Ammon's horn (tissue), 1 donor: ENCODE measurements around the gene FIBCD1.

Source experiments
- DNase-seq: peaks from one replicate; pipeline ENCODE4 v3.0.0-alpha.2; 2016; ENCODE audit warnings: low spot score

FIBCD1 gene

DNA sequence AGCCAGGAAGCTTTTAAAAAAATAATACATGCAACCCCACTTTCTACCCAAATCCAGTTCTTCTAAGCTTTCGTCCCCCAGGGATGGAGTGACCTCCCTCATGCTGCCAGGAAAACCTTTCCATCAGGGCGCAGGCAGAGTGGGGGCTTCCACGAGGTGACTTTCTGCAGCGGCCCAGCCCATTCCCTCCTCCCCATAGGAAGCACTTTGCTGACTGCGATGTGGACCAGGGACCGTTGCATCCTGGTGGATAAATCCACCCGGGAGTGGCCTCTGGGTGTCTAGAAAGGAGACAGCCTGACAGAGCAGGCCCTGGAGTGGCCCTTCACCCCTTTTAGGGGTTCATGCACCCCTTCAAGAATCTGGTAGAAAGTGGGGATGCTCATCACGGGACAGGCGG lies 44.0 kb downstream of the FIBCD1 start:
- no peak for DNase-seq

DNA sequence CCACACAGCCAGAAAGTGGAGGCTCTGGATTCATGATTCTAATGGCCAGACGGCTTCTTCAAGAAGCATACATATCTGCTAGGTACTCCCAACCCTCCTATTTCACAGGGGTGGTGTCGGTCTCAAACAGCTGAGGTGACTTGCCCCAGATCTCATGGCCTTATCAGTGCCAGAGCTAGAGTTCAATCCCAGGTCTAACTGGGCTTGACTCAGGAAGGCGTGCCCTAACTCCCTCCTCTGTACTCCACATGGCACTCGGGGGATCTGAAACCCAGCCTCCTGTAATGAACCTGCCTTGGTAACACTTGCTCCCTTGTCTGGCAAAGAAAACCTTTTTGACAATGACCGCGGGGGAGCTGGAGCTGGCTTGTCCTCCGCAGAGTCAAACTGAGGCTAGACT lies 44.5 kb downstream of the FIBCD1 start:
- no peak for DNase-seq

DNA sequence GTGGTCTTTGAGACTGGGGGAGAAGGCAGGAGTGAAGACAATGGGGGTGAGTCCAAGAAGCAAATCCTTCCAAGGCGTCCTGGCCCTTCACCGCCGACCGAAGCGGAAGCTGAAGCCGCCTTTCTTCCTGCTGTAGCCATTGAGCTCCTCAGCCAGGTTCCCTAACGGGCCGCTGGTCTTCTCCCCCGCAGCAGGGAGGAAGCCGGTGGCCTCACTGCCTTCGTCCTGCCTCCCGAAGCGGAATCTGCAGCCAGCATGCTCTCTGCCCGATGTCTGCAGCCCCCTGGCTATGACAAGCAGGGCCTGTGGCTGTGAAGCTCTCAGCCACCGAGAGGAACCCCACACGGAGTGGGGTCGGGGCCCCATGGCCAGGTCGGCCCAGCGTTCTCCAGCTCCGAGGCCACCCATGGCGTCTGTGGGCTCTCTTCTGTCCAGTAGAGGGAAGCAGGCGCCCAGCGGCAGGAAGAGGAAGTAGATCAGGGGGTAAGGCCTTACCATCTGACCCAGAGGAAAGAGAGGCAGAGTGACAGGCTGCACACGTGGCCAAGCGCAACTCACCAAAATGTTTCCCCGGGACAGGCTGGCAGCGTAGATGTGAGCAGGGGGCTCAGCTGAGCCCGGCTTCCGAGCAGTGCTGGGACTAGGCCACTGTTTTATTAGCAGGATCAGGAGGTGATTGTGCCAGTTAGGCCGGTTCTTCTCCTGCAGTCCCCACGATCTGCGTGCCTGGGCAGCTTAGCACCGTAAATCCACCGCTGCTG lies 45.5 kb downstream of the FIBCD1 start:
- peak; percentile 65 for DNase-seq

DNA sequence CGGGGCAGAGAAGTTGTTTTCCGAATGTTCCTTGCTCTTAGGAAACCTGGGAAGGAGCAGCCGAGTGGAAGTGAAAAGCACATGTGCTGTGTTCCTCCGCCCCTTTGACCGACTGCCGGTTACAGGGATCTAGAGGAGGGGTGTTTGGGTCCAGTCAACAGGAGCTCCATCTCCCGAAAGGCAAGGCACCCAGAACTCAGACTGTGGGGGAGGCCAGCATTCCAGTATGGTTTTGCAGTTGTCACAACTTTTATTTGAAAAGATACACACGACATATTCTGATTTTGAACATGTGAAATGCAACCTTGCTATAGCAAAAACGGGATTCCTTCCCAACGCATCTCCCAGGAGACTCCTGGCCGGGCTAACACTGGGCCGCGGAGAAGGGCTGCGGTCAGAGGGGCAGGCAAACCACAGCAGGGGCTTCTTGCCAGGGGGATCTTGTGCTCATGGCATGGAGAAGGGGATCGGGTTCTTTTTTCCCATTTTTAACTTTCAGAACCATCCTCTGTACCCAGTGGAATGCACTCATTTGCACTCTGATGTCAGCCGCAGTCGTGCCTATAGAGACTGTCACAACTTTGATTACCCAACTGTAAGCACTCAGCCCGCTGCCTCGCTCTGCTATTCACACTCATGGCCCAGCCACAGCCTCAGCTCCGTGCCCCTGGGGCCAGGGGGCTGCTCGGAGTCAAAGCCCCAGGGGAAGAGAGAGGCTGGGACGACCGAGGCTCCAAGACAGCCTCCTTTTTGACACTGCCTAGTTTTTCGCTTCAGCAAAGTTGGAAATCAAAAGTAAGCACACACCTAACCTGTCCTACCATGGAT lies 46.4 kb downstream of the FIBCD1 start:
- no peak for DNase-seq

DNA sequence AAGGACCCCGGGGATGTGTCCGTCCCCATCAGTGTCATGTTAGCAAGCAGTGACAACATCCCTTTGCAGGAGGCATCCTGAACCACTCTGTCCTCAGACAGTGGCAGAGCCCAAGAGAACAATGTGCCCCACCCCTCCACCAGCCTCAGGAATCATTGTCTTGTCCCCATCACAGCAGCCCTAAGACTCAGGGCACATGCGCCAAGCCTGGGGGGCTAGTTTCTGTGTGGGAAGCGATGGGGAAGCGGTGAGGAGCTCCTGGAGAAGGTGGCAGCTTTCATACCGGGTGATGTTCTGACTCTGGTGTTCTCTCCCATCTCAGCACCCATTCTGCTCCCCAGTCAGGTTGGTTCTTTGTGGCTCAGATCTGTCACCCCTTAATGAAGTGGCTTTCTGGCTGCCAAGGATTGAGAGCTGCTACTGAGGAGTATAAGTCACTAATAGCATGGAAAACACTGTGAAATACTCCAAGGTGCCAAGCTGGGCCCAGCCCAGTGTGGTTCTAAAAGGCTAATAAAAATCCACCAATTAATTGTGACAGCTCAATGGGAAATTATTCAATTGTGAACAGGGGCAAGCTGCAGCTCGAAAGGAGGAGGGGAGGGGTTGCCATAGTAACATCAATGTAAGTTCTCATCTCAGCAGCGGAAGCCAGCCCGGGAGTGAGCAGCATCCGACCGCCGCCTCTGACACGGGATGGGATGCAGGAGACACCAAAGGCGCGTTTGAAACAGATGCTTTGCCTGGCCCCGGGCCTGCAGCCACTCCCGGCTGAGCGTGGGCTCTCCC lies 47.2 kb downstream of the FIBCD1 start:
- peak; percentile 70 for DNase-seq

DNA sequence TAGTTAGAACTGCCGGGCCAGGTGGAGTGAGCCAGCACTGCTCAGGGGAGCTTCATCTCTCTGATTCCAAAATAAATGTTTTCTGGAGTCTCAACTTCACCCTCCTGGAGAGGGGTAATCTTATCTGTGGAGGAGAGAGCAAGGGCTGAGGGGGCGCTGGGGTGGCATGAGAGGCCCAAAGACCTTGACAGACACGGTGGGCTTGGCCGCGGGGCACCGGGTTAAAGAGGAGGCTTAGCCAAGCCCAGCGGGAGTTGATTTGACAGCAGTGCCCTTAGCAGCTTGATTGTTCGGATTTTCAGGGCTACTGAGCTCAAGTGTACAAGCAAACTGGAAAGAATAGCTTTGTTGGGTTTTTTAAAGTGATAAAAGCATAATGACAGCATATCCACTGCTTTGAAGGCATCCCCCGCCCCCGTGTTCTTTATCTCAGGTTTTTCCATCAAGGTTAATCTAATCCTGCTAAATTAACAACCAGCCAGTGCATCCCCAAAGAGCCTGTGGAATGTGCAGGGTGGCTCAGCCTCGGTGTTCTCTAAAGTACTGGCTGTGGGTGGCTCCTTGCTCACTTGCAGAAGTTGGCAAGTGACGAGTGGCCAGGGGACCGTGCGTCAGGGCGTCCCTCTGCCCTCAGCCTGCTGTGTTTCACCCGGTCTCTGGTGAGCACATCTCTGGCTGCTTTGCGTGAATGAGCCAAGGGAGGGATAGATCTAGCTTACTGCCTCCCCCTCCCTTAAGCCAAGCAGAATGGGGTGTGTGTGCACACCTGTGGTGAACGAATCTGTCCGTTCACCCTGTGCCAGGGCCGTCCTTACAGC lies 48.0 kb downstream of the FIBCD1 start:
- DNase-seq, result no peak

DNA sequence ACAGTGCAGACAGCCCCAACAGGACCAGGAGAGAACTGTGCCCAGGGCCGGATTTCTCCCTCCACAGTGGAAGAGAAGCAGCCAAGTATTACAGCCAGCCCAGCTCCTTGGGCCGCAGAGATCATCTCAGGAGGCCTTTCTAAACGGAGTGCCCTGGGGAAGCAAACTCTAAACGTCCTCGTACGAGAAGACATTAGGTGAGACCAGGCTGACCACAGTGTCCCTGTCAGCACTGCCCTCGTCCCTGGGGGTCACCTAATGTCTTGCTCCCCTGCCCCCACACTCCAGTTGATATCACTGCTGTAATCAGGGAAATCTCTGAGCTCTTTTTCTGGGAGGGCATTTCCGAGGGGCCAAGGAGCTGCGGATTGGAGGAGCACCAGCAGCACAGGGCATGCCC lies 48.9 kb downstream of the FIBCD1 start:
- DNase-seq, result no peak

DNA sequence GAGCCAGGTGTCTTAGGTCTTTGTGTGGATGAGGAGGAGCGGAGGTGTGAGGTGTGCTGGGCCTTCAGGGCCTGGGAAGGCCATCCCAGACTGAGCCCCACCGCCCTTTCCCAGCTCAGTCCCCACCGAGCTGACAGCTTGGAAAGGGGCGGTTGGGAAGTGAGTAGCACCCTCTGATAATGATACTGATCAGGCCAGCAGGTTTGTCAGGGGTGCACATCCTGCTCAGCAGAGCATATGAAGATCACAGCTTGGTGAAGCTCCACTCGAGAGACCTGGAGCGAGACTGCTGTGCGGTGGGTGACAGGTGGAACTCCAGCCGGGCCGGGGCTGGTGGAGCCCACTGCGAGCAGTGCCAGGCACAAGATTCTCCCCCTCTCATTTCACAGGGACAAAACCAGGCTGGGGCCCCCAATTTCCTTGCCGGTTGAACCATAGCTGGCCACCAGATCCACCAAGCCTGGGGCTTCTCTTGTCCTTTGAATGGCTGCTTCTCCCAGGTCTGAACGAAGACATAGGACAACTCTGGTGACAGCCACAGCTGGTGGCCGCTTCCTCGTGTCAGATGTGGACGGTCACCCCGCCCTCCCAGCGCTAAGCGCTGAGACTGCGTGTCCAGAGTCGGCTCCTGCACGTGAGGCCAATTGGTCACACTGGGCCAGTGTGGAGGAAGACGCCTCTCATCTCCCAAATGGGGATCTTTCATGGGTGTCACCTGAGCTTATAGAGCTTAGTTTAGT lies 50.7 kb downstream of the FIBCD1 start:
- DNase-seq, result no peak

DNA sequence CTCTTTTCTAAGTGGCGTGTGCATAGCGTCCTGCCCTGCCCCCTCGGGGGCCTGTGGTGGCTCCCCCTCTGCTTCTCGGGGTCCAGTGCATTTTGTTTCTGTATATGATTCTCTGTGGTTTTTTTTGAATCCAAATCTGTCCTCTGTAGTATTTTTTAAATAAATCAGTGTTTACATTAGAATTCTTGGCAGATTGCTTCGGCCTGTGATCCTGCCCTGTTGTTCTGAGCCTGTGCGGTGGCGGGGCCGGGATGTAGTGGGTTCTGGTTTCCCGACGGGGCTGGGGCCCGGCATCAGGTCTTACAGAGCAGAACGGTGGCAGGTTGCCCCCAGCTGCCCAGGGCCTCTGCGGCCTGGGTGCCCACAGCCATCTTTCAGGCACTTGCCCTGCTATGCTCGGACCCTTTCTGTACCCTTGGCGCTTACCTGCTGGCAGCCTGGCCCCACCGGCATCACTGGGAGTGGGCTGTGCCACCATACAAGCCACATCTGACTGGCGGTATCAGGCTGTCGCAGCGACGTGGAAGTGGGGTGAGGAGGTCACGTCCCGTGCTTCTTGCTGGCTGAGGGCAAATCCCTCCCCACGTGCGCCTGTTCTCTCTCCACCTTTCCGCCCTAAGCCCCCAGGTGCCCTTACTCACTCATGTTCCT lies 51.4 kb downstream of the FIBCD1 start:
- no peak for DNase-seq

DNA sequence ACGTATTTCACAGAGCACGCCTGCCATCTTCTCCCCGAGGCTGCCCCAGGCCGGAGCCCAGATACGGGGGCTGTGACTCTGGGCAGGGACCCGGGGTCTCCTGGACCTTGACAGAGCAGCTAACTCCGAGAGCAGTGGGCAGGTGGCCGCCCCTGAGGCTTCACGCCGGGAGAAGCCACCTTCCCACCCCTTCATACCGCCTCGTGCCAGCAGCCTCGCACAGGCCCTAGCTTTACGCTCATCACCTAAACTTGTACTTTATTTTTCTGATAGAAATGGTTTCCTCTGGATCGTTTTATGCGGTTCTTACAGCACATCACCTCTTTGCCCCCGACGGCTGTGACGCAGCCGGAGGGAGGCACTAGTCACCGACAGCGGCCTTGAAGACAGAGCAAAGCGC lies 52.1 kb downstream of the FIBCD1 start:
- DNase-seq, result no peak

DNA sequence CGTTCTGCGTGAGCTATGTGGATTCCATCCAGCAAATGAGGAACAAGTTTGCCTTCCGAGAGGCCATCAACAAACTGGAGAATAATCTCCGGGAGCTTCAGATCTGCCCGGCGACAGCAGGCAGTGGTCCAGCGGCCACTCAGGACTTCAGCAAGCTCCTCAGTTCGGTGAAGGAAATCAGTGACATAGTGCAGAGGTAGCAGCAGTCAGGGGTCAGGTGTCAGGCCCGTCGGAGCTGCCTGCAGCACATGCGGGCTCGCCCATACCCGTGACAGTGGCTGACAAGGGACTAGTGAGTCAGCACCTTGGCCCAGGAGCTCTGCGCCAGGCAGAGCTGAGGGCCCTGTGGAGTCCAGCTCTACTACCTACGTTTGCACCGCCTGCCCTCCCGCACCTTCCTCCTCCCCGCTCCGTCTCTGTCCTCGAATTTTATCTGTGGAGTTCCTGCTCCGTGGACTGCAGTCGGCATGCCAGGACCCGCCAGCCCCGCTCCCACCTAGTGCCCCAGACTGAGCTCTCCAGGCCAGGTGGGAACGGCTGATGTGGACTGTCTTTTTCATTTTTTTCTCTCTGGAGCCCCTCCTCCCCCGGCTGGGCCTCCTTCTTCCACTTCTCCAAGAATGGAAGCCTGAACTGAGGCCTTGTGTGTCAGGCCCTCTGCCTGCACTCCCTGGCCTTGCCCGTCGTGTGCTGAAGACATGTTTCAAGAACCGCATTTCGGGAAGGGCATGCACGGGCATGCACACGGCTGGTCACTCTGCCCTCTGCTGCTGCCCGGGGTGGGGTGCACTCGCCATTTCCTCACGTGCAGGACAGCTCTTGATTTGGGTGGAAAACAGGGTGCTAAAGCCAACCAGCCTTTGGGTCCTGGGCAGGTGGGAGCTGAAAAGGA lies 53.3 kb downstream of the FIBCD1 start:
- DNase-seq, result no peak

DNA sequence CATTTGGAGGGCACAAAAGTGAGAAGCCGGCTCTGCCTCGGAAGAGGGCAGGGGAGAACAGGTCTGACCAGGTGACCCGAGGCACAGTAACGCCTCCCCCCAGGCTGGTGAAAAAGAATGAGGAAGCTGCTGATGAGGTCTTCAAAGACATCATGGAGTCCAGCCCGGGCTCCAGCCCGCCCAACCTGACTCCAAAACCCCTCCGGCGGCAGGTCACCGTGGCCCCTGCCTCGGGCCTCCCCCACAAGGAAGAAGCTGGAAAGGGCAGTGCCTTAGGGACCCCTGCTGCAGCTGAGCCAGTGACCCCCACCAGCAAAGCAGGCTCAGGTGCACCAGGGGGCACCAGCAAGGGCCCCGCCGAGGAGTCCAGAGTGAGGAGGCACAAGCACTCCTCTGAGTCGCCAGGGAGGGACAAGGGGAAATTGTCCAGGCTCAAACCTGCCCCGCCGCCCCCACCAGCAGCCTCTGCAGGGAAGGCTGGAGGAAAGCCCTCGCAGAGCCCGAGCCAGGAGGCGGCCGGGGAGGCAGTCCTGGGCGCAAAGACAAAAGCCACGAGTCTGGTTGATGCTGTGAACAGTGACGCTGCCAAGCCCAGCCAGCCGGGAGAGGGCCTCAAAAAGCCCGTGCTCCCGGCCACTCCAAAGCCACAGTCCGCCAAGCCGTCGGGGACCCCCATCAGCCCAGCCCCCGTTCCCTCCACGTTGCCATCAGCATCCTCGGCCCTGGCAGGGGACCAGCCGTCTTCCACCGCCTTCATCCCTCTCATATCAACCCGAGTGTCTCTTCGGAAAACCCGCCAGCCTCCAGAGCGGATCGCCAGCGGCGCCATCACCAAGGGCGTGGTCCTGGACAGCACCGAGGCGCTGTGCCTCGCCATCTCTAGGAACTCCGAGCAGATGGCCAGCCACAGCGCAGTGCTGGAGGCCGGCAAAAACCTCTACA lies 54.2 kb downstream of the FIBCD1 start:
- peak; percentile 67 for DNase-seq

DNA sequence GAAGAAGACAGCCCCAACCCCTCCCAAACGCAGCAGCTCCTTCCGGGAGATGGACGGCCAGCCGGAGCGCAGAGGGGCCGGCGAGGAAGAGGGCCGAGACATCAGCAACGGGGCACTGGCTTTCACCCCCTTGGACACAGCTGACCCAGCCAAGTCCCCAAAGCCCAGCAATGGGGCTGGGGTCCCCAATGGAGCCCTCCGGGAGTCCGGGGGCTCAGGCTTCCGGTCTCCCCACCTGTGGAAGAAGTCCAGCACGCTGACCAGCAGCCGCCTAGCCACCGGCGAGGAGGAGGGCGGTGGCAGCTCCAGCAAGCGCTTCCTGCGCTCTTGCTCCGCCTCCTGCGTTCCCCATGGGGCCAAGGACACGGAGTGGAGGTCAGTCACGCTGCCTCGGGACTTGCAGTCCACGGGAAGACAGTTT lies 54.9 kb downstream of the FIBCD1 start:
- no peak for DNase-seq

DNA sequence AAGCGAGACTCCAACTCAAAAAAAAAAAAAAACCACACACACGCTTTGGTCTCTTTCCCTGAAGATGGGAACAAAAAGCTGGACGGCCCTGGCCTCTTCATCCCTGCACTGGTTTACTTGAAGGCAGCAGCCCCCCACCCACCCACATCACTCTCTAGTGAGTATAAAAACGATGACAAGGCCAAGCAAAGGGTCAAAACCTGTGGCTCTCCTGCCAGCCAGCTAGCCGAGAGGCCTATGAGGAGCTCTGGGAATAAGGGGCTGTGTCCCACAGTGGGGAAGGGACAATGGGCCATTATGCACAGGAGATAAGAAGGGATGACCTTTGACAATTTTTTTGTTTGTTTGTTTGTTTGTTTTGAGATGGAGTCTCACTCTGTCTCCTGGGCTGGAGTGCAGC lies 55.6 kb downstream of the FIBCD1 start:
- DNase-seq, result no peak

DNA sequence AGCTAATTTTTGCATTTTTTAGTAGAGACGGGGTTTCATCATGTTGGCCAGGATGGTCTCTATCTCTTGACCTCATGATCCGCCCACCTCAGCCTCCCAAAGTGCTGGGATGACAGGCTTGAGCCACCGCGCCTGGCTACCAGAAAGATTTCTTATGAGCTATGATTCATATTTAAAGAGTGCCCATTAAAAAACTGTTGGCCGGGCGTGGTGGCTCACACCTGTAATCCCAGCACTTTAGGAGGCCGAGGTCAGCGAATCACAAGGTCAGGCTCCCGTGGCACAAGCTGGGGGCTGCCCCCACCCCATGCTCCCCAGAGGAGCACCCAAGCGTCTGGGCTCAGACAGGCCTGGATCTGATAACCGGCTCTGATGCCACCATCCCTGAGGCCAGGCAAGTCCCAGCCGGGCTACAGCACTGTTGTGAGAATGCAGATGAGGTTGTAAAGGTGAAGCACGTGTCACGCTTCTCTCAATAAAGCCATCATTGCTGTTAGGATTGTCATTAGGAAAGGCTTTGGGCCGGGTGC lies 56.3 kb downstream of the FIBCD1 start:
- DNase-seq, result no peak

DNA sequence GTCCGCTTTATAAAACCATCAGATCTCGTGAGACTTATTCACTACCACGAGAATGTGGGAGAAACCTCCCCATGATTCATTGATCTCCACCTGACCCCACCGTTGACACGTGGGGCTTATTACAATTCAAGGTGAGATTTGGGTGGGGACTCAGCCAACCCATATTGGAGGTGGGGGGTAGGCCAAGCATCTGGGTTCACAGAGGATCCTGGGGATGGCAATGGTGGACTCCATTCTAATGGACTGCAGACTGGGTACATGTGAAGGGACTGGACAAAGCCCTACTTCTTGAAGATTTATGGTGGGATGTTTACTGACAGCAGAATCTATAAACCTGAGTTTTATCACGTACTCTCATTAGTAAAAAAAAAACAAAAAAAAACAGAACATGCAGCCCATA lies 57.5 kb downstream of the FIBCD1 start:
- no peak for DNase-seq

DNA sequence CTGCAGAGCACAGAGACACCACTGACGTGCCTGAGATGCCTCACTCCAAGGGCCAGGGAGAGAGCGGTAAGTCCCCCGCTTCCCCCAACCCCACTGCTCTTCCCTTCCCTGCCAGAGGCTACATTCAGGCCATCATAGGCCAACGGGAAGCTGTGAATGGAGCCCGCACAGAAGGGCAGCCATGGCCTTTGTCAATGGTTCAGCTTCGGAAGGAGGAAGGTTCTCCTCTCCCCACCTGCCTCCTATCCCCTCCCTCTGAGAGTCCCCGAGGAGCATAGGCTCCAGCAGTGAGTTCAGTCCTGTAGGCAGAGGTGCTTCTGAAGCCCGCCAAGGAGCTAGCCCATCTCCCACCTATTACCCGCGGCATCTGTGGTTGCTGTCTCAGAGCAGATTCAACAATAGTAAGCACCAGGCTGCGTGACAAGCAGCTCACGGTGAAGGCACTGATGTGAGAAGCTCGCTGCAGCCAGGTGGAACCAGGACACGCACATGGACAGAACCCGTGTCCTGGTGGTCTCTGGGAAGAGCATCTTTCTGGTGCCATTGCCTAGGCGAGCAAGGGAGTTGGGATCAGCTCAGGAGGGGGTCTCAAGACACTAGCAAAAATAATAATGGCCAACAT lies 58.3 kb downstream of the FIBCD1 start:
- DNase-seq, result no peak
